HepG2 (cell line): Measurements from ENCODE around the gene DCTN1. TPM values are rescaled to one million over a fixed set of nuclear protein-coding genes. Genes with fewer than 3 reads are reported as not detected.
A peak's percentile ranks its signal among the peaks of the same experiment; 100 is the strongest.

Source experiments
- ARNTL ChIP-seq: sonication (generic); formaldehyde crosslinking; IDR thresholded peaks from 2 replicates; pipeline ENCODE4 v1.4.0; 2020; ENCODE audit warnings: mild to moderate bottlenecking, missing genetic modification reagents
- EHMT2 ChIP-seq: fragments of 200-600 bp; sonication (generic); IDR thresholded peaks from 2 replicates; pipeline ENCODE4 v1.7.0; 2017; ENCODE audit warnings: antibody characterized with exemption, low read depth, low read length, borderline replicate concordance
- FLYWCH1 ChIP-seq: sonication (generic); formaldehyde crosslinking; IDR thresholded peaks from 2 replicates; pipeline ENCODE4 v1.8.1; 2023; ENCODE audit warnings: mild to moderate bottlenecking, missing genetic modification reagents
- GLI4 ChIP-seq: sonication (generic); formaldehyde crosslinking; IDR thresholded peaks from 2 replicates; pipeline ENCODE4 v1.5.1; 2020; ENCODE audit warnings: missing genetic modification reagents, mild to moderate bottlenecking, moderate library complexity, borderline replicate concordance
- GTF2F1 ChIP-seq: fragments of 150-350 bp; IDR thresholded peaks from 2 replicates; pipeline ENCODE4 v1.6.1; 2014; ENCODE audit warnings: low read length
- HES4 ChIP-seq: sonication (generic); formaldehyde crosslinking; IDR thresholded peaks from 2 replicates; pipeline ENCODE4 v1.9.0; 2021; ENCODE audit warnings: mild to moderate bottlenecking, missing genetic modification reagents, borderline replicate concordance
- HMG20A ChIP-seq: IDR thresholded peaks from 2 replicates; pipeline ENCODE4 v1.6.1; 2016; ENCODE audit warnings: borderline replicate concordance
- HMG20B ChIP-seq: conservative IDR thresholded peaks from 2 replicates; pipeline ENCODE4 v1.6.1; 2016; ENCODE audit warnings: missing genetic modification reagents, missing compliant biosample characterization
- MAFK ChIP-seq, 2 experiments: IDR thresholded peaks in 1 of 2; conservative IDR thresholded peaks in 1 of 2; 2 replicates each; pipeline ENCODE4 v1.6.1; 2011; ENCODE audit warnings: improper control_type of control experiment in 2 of 2, low read length in 2 of 2
- NFRKB ChIP-seq: fragments of 450-650 bp; IDR thresholded peaks from 2 replicates; pipeline ENCODE4 v1.6.1; 2017
- RFX3 ChIP-seq: IDR thresholded peaks from 2 replicates; pipeline ENCODE4 v1.6.1; 2016; ENCODE audit warnings: missing biosample characterization, missing genetic modification reagents
- SIX4 ChIP-seq: sonication (generic); formaldehyde crosslinking; IDR thresholded peaks from 2 replicates; pipeline ENCODE4 v1.4.0; 2020; ENCODE audit warnings: missing genetic modification reagents
- SP1 ChIP-seq, 2 experiments: fragments of 450-650 bp in 1 of 2; sonication (generic) in 1 of 2; formaldehyde crosslinking in 1 of 2; IDR thresholded peaks; 2 replicates each; pipeline versions ENCODE4 v1.4.0 to v1.6.1; 2016 to 2020; ENCODE audit warnings: missing genetic modification reagents in 1 of 2
- SP4 ChIP-seq: sonication (generic); formaldehyde crosslinking; IDR thresholded peaks from 2 replicates; pipeline ENCODE4 v1.8.1; 2023; ENCODE audit warnings: mild to moderate bottlenecking, missing genetic modification reagents
- TEAD2 ChIP-seq: sonication (generic); formaldehyde crosslinking; IDR thresholded peaks from 2 replicates; pipeline ENCODE4 v1.9.0; 2021; ENCODE audit warnings: missing genetic modification reagents
- ZFAT ChIP-seq: sonication (generic); formaldehyde crosslinking; conservative IDR thresholded peaks from 2 replicates; pipeline ENCODE4 v1.8.1; 2023; ENCODE audit warnings: missing genetic modification reagents, inconsistent platforms
- ZNF333 ChIP-seq: sonication (generic); formaldehyde crosslinking; IDR thresholded peaks from 2 replicates; pipeline ENCODE4 v1.4.0; 2020; ENCODE audit warnings: mild to moderate bottlenecking, missing genetic modification reagents, borderline replicate concordance
- ZNF543 ChIP-seq: sonication (generic); formaldehyde crosslinking; IDR thresholded peaks from 2 replicates; pipeline ENCODE4 v1.4.0; 2020; ENCODE audit warnings: mild to moderate bottlenecking, missing genetic modification reagents
- ZNF724P ChIP-seq: sonication (generic); formaldehyde crosslinking; IDR thresholded peaks from 2 replicates; pipeline ENCODE4 v1.8.0; 2022; ENCODE audit warnings: missing genetic modification reagents, borderline replicate concordance
- ZNF775 ChIP-seq: sonication (generic); formaldehyde crosslinking; IDR thresholded peaks from 2 replicates; pipeline ENCODE4 v1.4.0; 2020; ENCODE audit warnings: missing genetic modification reagents, mild to moderate bottlenecking, moderate library complexity, borderline replicate concordance
- polyA plus RNA-seq, 8 experiments: library from polyadenylated mRNA; depleted of rRNA in 3 of 8; stranded (reverse) in 7 of 8; unstranded in 1 of 8; fragments of >200 nt; fragmentation: Illumina TruSeq in 4 of 8; extraction: Trizol in 4 of 8; gene quantifications; 2 replicates each; pipeline versions ENCODE4 v1.2.1 to v1.2.3, GENCODE V29; 2011 to 2016; ENCODE audit warnings: low read depth in 4 of 8, missing spikeins in 1 of 8, mixed read lengths in 1 of 8; ENCODE audit not compliant: insufficient read depth in 1 of 8
- total RNA-seq, 5 experiments: library from RNA; depleted of rRNA; stranded (reverse); fragments of >200 nt; fragmentation: Illumina TruSeq; extraction: Trizol; gene quantifications; 2 replicates each; pipeline ENCODE4 v1.2.3, GENCODE V29; 2016; ENCODE audit warnings: low read depth in 1 of 5
- TF ChIP-seq, protein P1 (sequence below): sonication (generic); formaldehyde crosslinking; IDR thresholded peaks from 2 replicates; pipeline ENCODE4 v1.8.0; 2022; ENCODE audit warnings: missing genetic modification reagents, low read depth, mild to moderate bottlenecking, borderline replicate concordance
- TF ChIP-seq, protein P2 (sequence below): sonication (generic); formaldehyde crosslinking; conservative IDR thresholded peaks from 2 replicates; pipeline ENCODE4 v1.4.0; 2020; ENCODE audit warnings: missing genetic modification reagents
- TF ChIP-seq, protein P3 (sequence below): sonication (generic); formaldehyde crosslinking; IDR thresholded peaks from 2 replicates; pipeline ENCODE4 v1.5.0; 2020; ENCODE audit warnings: missing genetic modification reagents
- TF ChIP-seq, protein P4 (sequence below): sonication (generic); formaldehyde crosslinking; conservative IDR thresholded peaks from 2 replicates; pipeline ENCODE4 v1.8.0; 2022; ENCODE audit warnings: low read depth, missing genetic modification reagents
- TF ChIP-seq, protein P5 (sequence below): sonication (generic); formaldehyde crosslinking; IDR thresholded peaks from 2 replicates; pipeline ENCODE4 v1.8.1; 2023; ENCODE audit warnings: missing genetic modification reagents, mild to moderate bottlenecking, borderline replicate concordance

DCTN1 gene
- total and polyA plus RNA-seq, 2 of the 13 experiments (the other 11 are each of a cell fraction or from before 2014, with no cell fraction given), result 73.2 to 122 TPM

DNA sequence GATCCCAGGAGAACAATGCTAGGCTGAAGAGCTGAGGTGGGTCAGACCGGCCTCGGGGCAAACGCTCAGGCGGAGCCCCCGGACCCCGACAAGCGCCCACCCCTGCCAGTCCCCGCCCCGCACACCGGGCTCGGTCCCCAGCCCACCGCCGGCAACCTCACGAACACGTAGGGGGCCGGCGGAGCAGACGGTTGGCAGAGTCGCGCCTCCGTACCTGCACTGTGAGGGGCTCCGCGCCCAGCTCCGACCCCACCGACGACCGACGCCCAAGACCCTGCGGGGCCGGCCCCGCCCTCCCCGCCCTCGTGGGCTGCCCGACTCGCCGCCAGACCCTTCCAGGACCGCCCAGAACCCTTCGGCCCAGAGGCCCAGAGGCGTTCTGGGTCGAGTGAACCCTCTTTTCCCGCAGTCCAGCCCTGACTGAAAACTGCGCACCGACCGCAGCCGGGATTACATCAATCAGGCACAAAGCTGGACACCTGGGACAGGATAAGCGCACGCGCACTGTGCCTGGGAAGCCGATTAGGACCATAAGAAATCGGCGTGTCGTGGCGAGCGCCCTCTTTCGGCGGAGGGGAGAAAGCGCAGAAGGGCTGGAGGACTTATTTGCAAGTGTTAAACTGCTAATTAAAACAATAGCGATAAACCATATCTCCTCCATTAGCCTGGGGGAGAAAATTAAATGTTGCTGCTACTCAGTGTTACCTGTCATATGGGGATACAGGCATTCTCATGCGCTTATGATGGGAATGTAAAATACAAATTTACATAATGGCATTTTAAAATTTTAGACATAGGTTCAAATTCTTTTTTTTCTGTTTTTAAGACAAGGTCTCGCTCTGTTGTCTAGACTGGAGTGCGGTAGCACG lies 11.7 kb upstream of the DCTN1 start (continued):
- TF ChIP-seq ZNF724P (CRISPR knock-in tag) (no peak; the same call in 1 of the 2 replicates), ZNF333 (CRISPR knock-in tag) (peak; percentile 75), ARNTL (0 out of 2 replicates have a peak, but pooled peaks have one; percentile 36), HMG20A (CRISPR knock-in tag) (no peak), SIX4 (CRISPR knock-in tag) (no peak; the same call in 1 of the 2 replicates), GTF2F1 (no peak; the same call in 1 of the 2 replicates), ZNF543 (no peak), HES4 (0 out of 2 replicates have a peak, but pooled peaks have one; percentile 68), EHMT2 (no peak), ZNF775 (CRISPR knock-in tag) (no peak), NFRKB (no peak), ZFAT (CRISPR knock-in tag) (0 out of 2 replicates have a peak, but pooled peaks have one; percentile 54), FLYWCH1 (CRISPR knock-in tag) (no peak), HMG20B (CRISPR knock-in tag) (peak; percentile 68), RFX3 (no peak), SP4 (peak; percentile 38), SP1 (IDR thresholded peaks at IDR 0.05) (no peak), SP1 (CRISPR knock-in tag; IDR thresholded peaks at IDR 0.05) (peak; percentile 60; the same call in 1 of the 2 replicates), MAFK (conservative IDR thresholded peaks at IDR 0.05 in 1 of 2, IDR thresholded peaks at IDR 0.05 in 1 of 2; ENCODE audit: low read length in 2 of 2) (no peak), GLI4 (CRISPR knock-in tag) (peak; percentile 77; the same call in 1 of the 2 replicates), TEAD2 (CRISPR knock-in tag) (no peak)
- TF ChIP-seq, protein P1, sequence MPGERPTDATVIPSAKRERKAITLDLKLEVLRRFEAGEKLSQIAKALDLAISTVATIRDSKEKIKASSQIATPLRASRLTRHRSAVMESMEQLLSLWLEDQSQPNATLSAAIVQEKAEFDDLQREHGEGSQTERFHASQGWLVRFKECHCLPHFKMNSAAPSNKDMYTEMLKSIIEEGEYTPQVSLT, result no peak
- TF ChIP-seq, protein P2, sequence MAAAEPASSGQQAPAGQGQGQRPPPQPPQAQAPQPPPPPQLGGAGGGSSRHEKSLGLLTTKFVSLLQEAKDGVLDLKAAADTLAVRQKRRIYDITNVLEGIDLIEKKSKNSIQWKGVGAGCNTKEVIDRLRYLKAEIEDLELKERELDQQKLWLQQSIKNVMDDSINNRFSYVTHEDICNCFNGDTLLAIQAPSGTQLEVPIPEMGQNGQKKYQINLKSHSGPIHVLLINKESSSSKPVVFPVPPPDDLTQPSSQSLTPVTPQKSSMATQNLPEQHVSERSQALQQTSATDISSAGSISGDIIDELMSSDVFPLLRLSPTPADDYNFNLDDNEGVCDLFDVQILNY, result no peak
- TF ChIP-seq, protein P3, sequence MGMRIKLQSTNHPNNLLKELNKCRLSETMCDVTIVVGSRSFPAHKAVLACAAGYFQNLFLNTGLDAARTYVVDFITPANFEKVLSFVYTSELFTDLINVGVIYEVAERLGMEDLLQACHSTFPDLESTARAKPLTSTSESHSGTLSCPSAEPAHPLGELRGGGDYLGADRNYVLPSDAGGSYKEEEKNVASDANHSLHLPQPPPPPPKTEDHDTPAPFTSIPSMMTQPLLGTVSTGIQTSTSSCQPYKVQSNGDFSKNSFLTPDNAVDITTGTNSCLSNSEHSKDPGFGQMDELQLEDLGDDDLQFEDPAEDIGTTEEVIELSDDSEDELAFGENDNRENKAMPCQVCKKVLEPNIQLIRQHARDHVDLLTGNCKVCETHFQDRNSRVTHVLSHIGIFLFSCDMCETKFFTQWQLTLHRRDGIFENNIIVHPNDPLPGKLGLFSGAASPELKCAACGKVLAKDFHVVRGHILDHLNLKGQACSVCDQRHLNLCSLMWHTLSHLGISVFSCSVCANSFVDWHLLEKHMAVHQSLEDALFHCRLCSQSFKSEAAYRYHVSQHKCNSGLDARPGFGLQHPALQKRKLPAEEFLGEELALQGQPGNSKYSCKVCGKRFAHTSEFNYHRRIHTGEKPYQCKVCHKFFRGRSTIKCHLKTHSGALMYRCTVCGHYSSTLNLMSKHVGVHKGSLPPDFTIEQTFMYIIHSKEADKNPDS (CRISPR knock-in tag), result no peak
- TF ChIP-seq, protein P4, sequence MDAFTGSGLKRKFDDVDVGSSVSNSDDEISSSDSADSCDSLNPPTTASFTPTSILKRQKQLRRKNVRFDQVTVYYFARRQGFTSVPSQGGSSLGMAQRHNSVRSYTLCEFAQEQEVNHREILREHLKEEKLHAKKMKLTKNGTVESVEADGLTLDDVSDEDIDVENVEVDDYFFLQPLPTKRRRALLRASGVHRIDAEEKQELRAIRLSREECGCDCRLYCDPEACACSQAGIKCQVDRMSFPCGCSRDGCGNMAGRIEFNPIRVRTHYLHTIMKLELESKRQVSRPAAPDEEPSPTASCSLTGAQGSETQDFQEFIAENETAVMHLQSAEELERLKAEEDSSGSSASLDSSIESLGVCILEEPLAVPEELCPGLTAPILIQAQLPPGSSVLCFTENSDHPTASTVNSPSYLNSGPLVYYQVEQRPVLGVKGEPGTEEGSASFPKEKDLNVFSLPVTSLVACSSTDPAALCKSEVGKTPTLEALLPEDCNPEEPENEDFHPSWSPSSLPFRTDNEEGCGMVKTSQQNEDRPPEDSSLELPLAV (CRISPR knock-in tag), result 0 out of 2 replicates have a peak, but pooled peaks have one; percentile 41
- TF ChIP-seq, protein P5, sequence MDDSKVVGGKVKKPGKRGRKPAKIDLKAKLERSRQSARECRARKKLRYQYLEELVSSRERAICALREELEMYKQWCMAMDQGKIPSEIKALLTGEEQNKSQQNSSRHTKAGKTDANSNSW, result no peak
